Tibial nerve (tissue), 4 donors: ENCODE measurements around the gene GRIA1. TPM values are rescaled to one million over a fixed set of nuclear protein-coding genes. Genes with fewer than 3 reads are reported as not detected.

Experiments
- DNase-seq, 2 donors: peaks; one replicate each; pipeline ENCODE4 v3.0.0-alpha.2; 2019; ENCODE audit warnings: low spot score in 2 of 2
- H3K27ac ChIP-seq, 4 donors: fragments of 200-600 bp; sonication (generic) in 3 of 4; one replicate each; pipeline ENCODE4 v1.5.1; 2017 to 2019; ENCODE audit warnings: mild to moderate bottlenecking in 1 of 4
- H3K27me3 ChIP-seq, 2 donors: fragments of 200-600 bp; sonication (generic) in 1 of 2; one replicate each; pipeline versions ENCODE4 v1.5.1 to v1.6.0; 2017 to 2019
- H3K36me3 ChIP-seq, 3 donors: fragments of 200-600 bp; sonication (generic); one replicate each; pipeline ENCODE4 v1.5.1; 2018 to 2019
- H3K4me1 ChIP-seq, 4 donors: fragments of 200-600 bp; sonication (generic) in 3 of 4; one replicate each; pipeline ENCODE4 v1.5.1; 2017 to 2019
- H3K4me3 ChIP-seq, 4 donors: fragments of 200-600 bp; sonication (generic) in 3 of 4; one replicate each; pipeline ENCODE4 v1.5.1; 2017 to 2019; ENCODE audit warnings: mild to moderate bottlenecking in 1 of 4, moderate library complexity in 1 of 4
- H3K9me3 ChIP-seq, 4 donors: fragments of 200-600 bp; sonication (generic) in 3 of 4; one replicate each; pipeline ENCODE4 v1.5.1; 2017 to 2019
- CTCF ChIP-seq, 5 experiments: fragments of 200-600 bp in 3 of 5; fragments of 450-650 bp in 2 of 5; sonication (generic) in 3 of 5; IDR thresholded peaks; one replicate each; pipeline ENCODE4 v1.5.1; 2016 to 2019; ENCODE audit warnings: antibody characterized with exemption in 5 of 5, mild to moderate bottlenecking in 3 of 5, moderate library complexity in 2 of 5
- EP300 ChIP-seq, 2 donors: sonication (generic); formaldehyde crosslinking; IDR thresholded peaks; one replicate each; pipeline ENCODE4 v1.6.1; 2017; ENCODE audit warnings: antibody characterized with exemption in 2 of 2, mild to moderate bottlenecking in 1 of 2
- POLR2A ChIP-seq, 2 donors: fragments of 450-650 bp; IDR thresholded peaks; one replicate each; pipeline ENCODE4 v1.6.1; 2017; ENCODE audit warnings: antibody characterized with exemption in 2 of 2, mild to moderate bottlenecking in 2 of 2, moderate library complexity in 2 of 2
- WGBS, 2 donors: methylation state at CpG; one replicate each; pipeline ENCODE4 v1.1.5; 2018; 5-methylcytosine and 5-hydroxymethylcytosine counted together
- total RNA-seq, 4 donors: library from RNA; depleted of rRNA; stranded (reverse); fragments of >200 nt; gene quantifications; one replicate each; pipeline ENCODE4 v1.1.0, GENCODE V29; 2016

The GRIA1 gene
- total RNA-seq, 4 donors from 2014 or later: 1.2 to 2.1 (median 1.5) TPM

- no peaks in the 10 kb centered on the region for H3K9me3 ChIP-seq
- 81 to 91% methylated on average over 1 of the region's 1 CpG for WGBS, 2 donors
- DNase-seq: no peak
- no peaks in the 10 kb centered on the region for H3K27me3 ChIP-seq
- no peak overlapping the region for H3K4me3 ChIP-seq
- H3K36me3 ChIP-seq: no peaks in the 10 kb centered on the region
- no peaks in the 10 kb centered on the region for H3K4me1 ChIP-seq
- no peak for TF ChIP-seq CTCF (IDR thresholded peaks at IDR 0.05)
- no peak for TF ChIP-seq POLR2A (IDR thresholded peaks at IDR 0.05)
- no peak for TF ChIP-seq EP300 (IDR thresholded peaks at IDR 0.05)
- H3K27ac ChIP-seq: no peak overlapping the region
Measured at GRCh38 chr5:153592081-153592480, 101.6 kb downstream of the GRIA1 start.

GRCh38 chr5:153594785-153595184 lies 104.3 kb downstream of the GRIA1 start:
- Histone ChIP-seq H3K4me3 (no peak overlapping the region), H3K9me3 (no peaks in the 10 kb centered on the region), H3K36me3 (no peaks in the 10 kb centered on the region), H3K27me3 (no peaks in the 10 kb centered on the region), H3K4me1 (no peaks in the 10 kb centered on the region), H3K27ac (no peak overlapping the region)
- no peak for TF ChIP-seq EP300 (IDR thresholded peaks at IDR 0.05)
- TF ChIP-seq CTCF (IDR thresholded peaks at IDR 0.05): no peak
- no peak for TF ChIP-seq POLR2A (IDR thresholded peaks at IDR 0.05)
- DNase-seq: no peak

GRCh38 chr5:153598099-153598498 lies 107.6 kb downstream of the GRIA1 start:
- no peaks in the 10 kb centered on the region for H3K27me3 ChIP-seq
- H3K27ac ChIP-seq: no peak overlapping the region
- no peaks in the 10 kb centered on the region for H3K9me3 ChIP-seq
- no peaks in the 10 kb centered on the region for H3K4me1 ChIP-seq
- H3K4me3 ChIP-seq: no peak overlapping the region
- TF ChIP-seq CTCF (IDR thresholded peaks at IDR 0.05) (no peak), EP300 (IDR thresholded peaks at IDR 0.05) (no peak), POLR2A (IDR thresholded peaks at IDR 0.05) (no peak)
- H3K36me3 ChIP-seq: no peaks in the 10 kb centered on the region
- no peak for DNase-seq

- no peak overlapping the region for H3K27ac ChIP-seq
- no peaks in the 10 kb centered on the region for H3K9me3 ChIP-seq
- DNase-seq: no peak
- TF ChIP-seq EP300 (IDR thresholded peaks at IDR 0.05): no peak
- TF ChIP-seq POLR2A (IDR thresholded peaks at IDR 0.05): no peak
- no peak for TF ChIP-seq CTCF (IDR thresholded peaks at IDR 0.05)
- H3K4me1 ChIP-seq: no peaks in the 10 kb centered on the region
- H3K36me3 ChIP-seq: no peaks in the 10 kb centered on the region
- no peaks in the 10 kb centered on the region for H3K27me3 ChIP-seq
- no peak overlapping the region for H3K4me3 ChIP-seq
- 79 to 82% methylated on average over 1 of the region's 1 CpG for WGBS, 2 donors
Measured at GRCh38 chr5:153601377-153601776, 110.9 kb downstream of the GRIA1 start.

- H3K36me3 ChIP-seq: no peaks in the 10 kb centered on the region
- no peak overlapping the region for H3K4me3 ChIP-seq
- WGBS, 2 donors: 75 to 76% methylated on average over 1 of the region's 1 CpG
- no peaks in the 10 kb centered on the region for H3K4me1 ChIP-seq
- H3K9me3 ChIP-seq: no peaks in the 10 kb centered on the region
- H3K27me3 ChIP-seq: no peaks in the 10 kb centered on the region
- no peak for TF ChIP-seq EP300 (IDR thresholded peaks at IDR 0.05)
- no peak for TF ChIP-seq POLR2A (IDR thresholded peaks at IDR 0.05)
- TF ChIP-seq CTCF (IDR thresholded peaks at IDR 0.05): no peak
- no peak overlapping the region for H3K27ac ChIP-seq
- no peak for DNase-seq
Measured at GRCh38 chr5:153605386-153605785, 114.9 kb downstream of the GRIA1 start.
